A673 (cell line): ENCODE results near the gene ADGRL3. TPM values are rescaled to one million over a fixed set of nuclear protein-coding genes. Genes with fewer than 3 reads are reported as not detected.

Source experiments
- BruUV-seq: library from RNA; stranded (reverse); fragments of 400-500 nt; replicated peaks from 2 replicates; lab custom pipeline; 2021; lab: Mats Ljungman, UMichigan
- CTCF ChIA-PET: fragments of 300-600 bp; sonication (Branson Sonifier 250); formaldehyde crosslinking; loops from one replicate; lab custom pipeline; 2022; ENCODE audit warnings: antibody characterized with exemption; lab: Charles Lee
- POLR2A ChIA-PET: fragments of 300-600 bp; sonication (Branson Sonifier 250); formaldehyde crosslinking; loops from one replicate; lab custom pipeline; 2022; ENCODE audit warnings: antibody characterized with exemption; ENCODE audit not compliant: low non-redundant PET; lab: Charles Lee
- DNase-seq: peaks from one replicate; pipeline ENCODE4 v3.0.0-alpha.2; 2015; ENCODE audit warnings: low spot score
- H3K27ac ChIP-seq: fragments of 200-600 bp; sonication (generic); 2 replicates; pipeline ENCODE4 v1.5.1; 2016; ENCODE audit warnings: mixed run types, low read depth, mild to moderate bottlenecking, mixed read lengths, antibody characterized with exemption, low read length; ENCODE audit not compliant: poor library complexity, severe bottlenecking
- H3K27me3 ChIP-seq: fragments of 200-600 bp; sonication (generic); replicated peaks from 2 replicates; pipeline ENCODE4 v1.6.1; 2017; ENCODE audit warnings: mixed run types, low read depth, mild to moderate bottlenecking, mixed read lengths, antibody characterized with exemption, low read length; ENCODE audit not compliant: insufficient read depth, poor library complexity
- H3K36me3 ChIP-seq: fragments of 200-600 bp; sonication (generic); 2 replicates; pipeline ENCODE4 v1.6.1; 2016; ENCODE audit warnings: mixed run types, mild to moderate bottlenecking, mixed read lengths, antibody characterized with exemption, low read length; ENCODE audit not compliant: insufficient read depth, poor library complexity, severe bottlenecking
- H3K4me1 ChIP-seq: fragments of 200-600 bp; sonication (generic); 2 replicates; pipeline ENCODE4 v1.6.1; 2017; ENCODE audit warnings: mixed run types, mild to moderate bottlenecking, mixed read lengths, antibody characterized with exemption, low read length; ENCODE audit not compliant: insufficient read depth, poor library complexity, severe bottlenecking
- H3K4me3 ChIP-seq: fragments of 200-600 bp; sonication (generic); 2 replicates; pipeline ENCODE4 v1.5.1; 2016; ENCODE audit warnings: low read depth, mixed run types, mild to moderate bottlenecking, mixed read lengths, low read length; ENCODE audit not compliant: poor library complexity, severe bottlenecking
- H3K9me3 ChIP-seq: fragments of 200-600 bp; sonication (generic); 2 replicates; pipeline ENCODE4 v1.6.1; 2016; ENCODE audit warnings: mixed run types, low read depth, mild to moderate bottlenecking, mixed read lengths, antibody characterized with exemption, low read length; ENCODE audit not compliant: poor library complexity, severe bottlenecking
- CTCF ChIP-seq: fragments of 300-800, 200-600 bp; sonication (generic); conservative IDR thresholded peaks from 2 replicates; pipeline ENCODE4 v1.5.1; 2017; ENCODE audit warnings: low read depth, mild to moderate bottlenecking, antibody characterized with exemption, low read length, moderate library complexity, mixed read lengths
- EZH2 ChIP-seq: fragments of 200-600 bp; sonication (generic); IDR thresholded peaks from 2 replicates; pipeline ENCODE4 v1.6.1; 2017; ENCODE audit warnings: borderline replicate concordance, low read depth, mild to moderate bottlenecking, mixed read lengths, antibody characterized with exemption, low read length; ENCODE audit not compliant: poor library complexity, severe bottlenecking
- intact Hi-C: fragments of 100-400 bp; cut with micrococcal nuclease; formaldehyde crosslinking; loops from one replicate; pipeline ENCODE4 v1.10.0; 2022; ENCODE audit not compliant: unreplicated experiment
- total RNA-seq: library from RNA; stranded (reverse); gene quantifications from 2 replicates; pipeline ENCODE4 v1.2.3, GENCODE V29; 2021

Gene ADGRL3
- total RNA-seq, 1 experiment from 2014 or later: not detected

GRCh38 chr4:61559396-61559795 lies 359.3 kb downstream of the ADGRL3 start:
- no peak overlapping the region for H3K27ac ChIP-seq
- no peaks in the 10 kb centered on the region for H3K4me1 ChIP-seq
- TF ChIP-seq EZH2: no peak
- no peak for TF ChIP-seq CTCF
- H3K27me3 ChIP-seq: no peaks in the 10 kb centered on the region
- intact Hi-C loops: no loop called here
- no peak for DNase-seq
- no TSS peak for BruUV-seq
- H3K4me3 ChIP-seq: no peak overlapping the region
- ChIA-PET CTCF (no interaction called here), POLR2A (no interaction called here)
- H3K9me3 ChIP-seq: no peaks in the 10 kb centered on the region
- H3K36me3 ChIP-seq: no peaks in the 10 kb centered on the region

- CTCF ChIA-PET: no interaction called here
- intact Hi-C loops: no loop called here
- H3K4me3 ChIP-seq: no peak overlapping the region
- no peaks in the 10 kb centered on the region for H3K27me3 ChIP-seq
- H3K4me1 ChIP-seq: no peaks in the 10 kb centered on the region
- DNase-seq: no peak
- no peak overlapping the region for H3K27ac ChIP-seq
- no TSS peak for BruUV-seq
- H3K36me3 ChIP-seq: no peaks in the 10 kb centered on the region
- no peaks in the 10 kb centered on the region for H3K9me3 ChIP-seq
- TF ChIP-seq CTCF: no peak
- POLR2A ChIA-PET: interaction anchor here (0.6 to 0.7 kb wide), 2 partner anchors 634 to 1758 kb away, joined by 3 to 9 read pairs; no protein-coding TSS in a partner anchor
Measured at GRCh38 chr4:61561028-61561427, 360.9 kb downstream of the ADGRL3 start.

GRCh38 chr4:61571761-61572559 lies 371.8 kb downstream of the ADGRL3 start:
- POLR2A ChIA-PET: no interaction called here
- no peaks in the 10 kb centered on the region for H3K4me1 ChIP-seq
- H3K27ac ChIP-seq: no peak overlapping the region
- TF ChIP-seq CTCF (no peak), EZH2 (no peak)
- CTCF ChIA-PET: no interaction called here
- H3K4me3 ChIP-seq: no peak overlapping the region
- H3K9me3 ChIP-seq: no peaks in the 10 kb centered on the region
- no peaks in the 10 kb centered on the region for H3K27me3 ChIP-seq
- DNase-seq: no peak
- no peaks in the 10 kb centered on the region for H3K36me3 ChIP-seq
- intact Hi-C loops: no loop called here
- no TSS peak for BruUV-seq
